HL-60 (cell line): Measurements from ENCODE around the gene PPP2R5C.

Source experiments
- CTCF ChIP-seq: IDR thresholded peaks from one replicate; pipeline ENCODE4 v1.5.1; 2011; ENCODE audit warnings: low read length, control low read depth, inconsistent platforms; ENCODE audit not compliant: insufficient read depth
- POLR2AphosphoS5 ChIP-seq: IDR thresholded peaks from 2 replicates; pipeline ENCODE4 v1.6.1; 2012; ENCODE audit warnings: low read depth
- REST ChIP-seq: IDR thresholded peaks from 2 replicates; pipeline ENCODE4 v1.6.1; 2012; ENCODE audit warnings: low read depth; ENCODE audit not compliant: insufficient replicate concordance

- TF ChIP-seq CTCF (no peak), REST (no peak), POLR2AphosphoS5 (no peak)
Observed at GRCh38 chr14:101735453-101735852, 26.1 kb upstream of the PPP2R5C start.
